Brain pericyte (primary cell): ENCODE measurements around the gene PIK3AP1.
"Not testable (repeated sequence)": the region's sequence is repeated elsewhere in the genome, so short reads cannot be mapped to it uniquely, and the experiment has no call there.

Experiments
- DNase-seq: peaks from one replicate; pipeline ENCODE4 v3.0.0-alpha.2; 2012; ENCODE audit warnings: low read depth, low spot score

Gene PIK3AP1

DNA sequence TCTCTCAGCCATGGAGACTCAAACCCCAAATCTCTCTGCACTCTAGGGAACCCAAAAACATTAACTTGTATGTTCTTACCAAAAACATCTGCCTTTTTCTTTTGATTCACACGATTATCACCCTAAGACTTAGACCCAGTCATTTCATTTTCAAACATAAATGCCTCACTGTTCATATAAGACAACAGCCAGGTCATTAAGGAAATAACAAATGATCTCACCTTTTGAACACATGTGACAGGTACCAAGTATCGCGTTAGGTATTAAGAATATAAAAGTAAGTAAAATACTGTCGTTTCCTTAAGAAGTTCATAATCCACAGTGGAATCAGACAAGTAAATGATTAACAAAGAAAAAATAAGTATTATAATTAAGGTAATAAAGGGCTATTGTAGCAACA is 142.3 kb downstream of the PIK3AP1 start:
- DNase-seq, result no peak

DNA sequence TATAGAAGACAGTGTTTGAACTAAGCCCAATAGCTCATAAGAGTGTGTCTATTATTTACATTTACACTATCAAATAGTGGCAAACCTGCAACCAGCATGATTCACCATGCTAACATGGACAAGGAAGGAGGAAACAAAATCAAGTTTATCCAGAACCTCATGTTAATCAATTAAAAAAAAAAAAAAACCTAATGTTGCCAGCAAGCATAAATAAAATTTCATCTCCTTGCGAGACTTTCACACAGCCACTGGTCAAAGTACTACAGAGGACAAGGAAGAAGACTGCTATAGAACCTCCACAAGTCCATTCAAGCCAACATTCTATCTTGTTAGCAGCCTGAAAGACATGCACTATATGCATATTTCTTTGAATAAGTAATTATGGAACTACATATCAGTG is 143.2 kb downstream of the PIK3AP1 start:
- no peak for DNase-seq

DNA sequence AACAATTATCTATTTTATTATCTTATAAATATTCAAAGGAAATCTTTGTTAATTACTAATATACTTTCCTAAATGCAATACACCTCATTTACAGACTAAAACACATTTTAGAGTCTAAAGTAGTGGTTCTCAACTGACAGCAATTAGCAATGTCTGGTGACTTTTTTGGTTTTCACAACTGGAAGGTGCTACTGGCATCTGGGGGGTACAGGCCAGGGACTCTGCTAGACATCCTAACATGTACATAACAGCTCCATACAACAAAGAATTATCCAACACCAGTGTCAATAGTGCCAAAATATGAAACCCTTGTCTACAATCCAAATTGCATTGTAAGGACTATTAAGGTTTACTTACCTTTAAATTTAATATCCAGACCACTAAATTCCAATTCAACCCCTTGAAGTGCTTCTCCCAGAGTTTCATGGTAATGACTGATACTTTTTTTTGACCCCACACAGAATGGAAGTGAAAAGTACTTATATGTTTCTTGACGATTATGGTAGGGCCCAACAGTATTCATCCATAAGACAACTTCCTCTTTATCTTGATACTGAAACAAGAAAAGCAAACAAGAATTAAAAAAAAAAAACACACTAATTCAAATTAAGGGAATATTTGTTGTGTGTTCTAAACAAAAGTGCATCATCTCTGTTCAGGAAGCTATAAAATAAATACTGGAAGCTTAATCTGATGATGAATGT is 143.9 kb downstream of the PIK3AP1 start:
- DNase-seq, result no peak

DNA sequence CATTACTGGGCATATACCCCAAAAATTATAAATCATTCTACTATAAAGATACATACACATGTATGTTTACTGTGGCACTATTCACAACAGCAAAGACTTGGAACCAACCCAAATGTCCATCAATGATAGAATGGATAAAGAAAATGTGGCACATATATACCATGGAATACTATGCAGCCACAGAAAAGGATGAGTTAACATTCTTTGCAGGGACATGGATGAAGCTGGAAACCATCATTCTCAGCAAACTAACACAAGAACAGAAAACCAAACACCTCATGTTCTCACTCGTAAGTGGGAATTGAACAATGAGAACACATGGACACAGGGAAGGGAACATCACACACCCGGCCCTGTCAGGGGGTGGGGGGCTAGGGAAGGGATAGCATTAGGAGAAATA is 145.8 kb downstream of the PIK3AP1 start:
- not testable (repeated sequence) for DNase-seq

- DNase-seq, result no peak
These were observed 147.3 kb downstream of the PIK3AP1 start for GRCh38 chr10:96573036-96573435.

- no peak for DNase-seq
These were observed 149.0 kb downstream of the PIK3AP1 start for GRCh38 chr10:96570983-96571964.

DNA sequence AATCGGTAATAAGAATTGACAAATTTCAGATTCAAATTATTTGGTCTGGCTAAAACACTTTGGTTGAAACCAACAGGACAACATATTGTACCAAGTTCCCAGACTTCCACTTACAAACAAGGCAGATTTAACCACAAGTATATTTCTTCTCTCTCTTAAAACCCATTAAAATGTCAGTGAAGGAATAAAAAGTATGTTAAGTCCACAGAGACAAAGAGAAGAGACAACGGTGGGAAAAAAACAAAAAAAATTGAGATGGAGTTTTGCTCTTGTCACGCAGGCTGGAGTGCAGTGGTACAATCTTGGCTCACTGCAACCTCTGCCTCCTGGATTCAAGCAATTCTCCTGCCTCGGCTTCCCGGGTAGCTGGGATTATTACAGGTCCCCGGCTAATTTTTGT is 149.8 kb downstream of the PIK3AP1 start:
- DNase-seq, result no peak

GRCh38 chr10:96568402-96568801 is 151.9 kb downstream of the PIK3AP1 start:
- no peak for DNase-seq

GRCh38 chr10:96565774-96566173 is 154.5 kb downstream of the PIK3AP1 start:
- DNase-seq, result no peak

DNA sequence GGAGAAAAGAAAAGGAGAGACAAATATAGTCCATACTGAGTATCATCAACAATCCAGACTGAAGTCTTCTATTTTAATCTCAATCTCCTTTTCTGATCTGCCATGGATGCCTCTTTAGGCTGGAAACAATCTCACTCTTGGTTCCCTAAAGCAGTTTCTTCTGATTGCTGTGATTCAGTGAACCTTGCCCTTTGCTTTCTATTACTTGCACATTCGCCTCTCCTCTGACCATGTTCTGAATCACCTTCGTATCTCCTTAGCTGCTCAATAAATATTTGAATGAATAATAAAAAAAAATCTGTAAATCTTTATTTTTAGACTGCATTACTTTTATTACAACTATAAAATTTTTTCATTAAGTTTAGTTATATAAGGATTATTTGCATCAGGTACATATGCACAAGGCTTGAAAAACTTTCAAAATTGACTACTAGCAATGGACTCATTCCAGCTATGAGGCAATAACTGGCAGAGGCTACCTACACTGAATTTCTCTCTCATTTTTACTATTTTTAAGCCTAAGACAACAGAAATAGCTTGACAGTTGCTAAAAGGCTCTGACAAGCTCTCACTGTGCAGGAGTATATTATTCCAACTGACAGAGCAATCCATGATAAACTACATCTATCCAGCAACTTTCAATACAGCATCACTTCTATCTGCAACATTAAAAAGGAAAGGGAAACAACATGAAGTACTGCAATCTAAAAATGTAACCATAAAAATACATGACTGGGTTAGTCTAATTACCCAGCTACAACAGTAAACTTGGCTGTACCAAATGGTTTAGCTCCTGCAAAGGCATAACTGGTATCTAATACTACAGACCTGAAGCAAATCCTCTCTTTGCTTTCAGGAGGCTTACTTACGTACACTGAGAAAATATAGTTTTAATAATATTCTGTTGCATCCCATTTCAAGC is 159.1 kb downstream of the PIK3AP1 start:
- no peak for DNase-seq

GRCh38 chr10:96560489-96560888 is 159.8 kb downstream of the PIK3AP1 start:
- no peak for DNase-seq

DNA sequence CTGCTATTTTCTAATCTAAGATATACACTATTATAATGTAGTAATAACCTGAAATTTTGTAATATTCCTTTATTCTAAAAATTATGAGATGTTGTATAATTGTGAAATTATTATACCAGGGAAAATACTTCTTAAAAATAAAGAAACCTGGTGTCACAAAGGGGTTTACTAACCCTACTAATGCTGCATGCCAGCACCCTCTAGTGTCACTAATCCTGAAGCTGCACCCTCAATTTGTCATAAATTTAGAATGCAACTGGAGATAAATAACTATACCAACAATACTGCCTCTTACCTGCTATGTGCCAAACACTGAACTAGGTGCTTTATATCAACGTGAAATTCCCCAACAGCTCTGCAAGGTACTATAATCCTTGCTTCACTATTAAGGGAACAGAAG is 164.3 kb downstream of the PIK3AP1 start:
- no peak for DNase-seq

GRCh38 chr10:96555330-96555729 is 165.0 kb downstream of the PIK3AP1 start:
- no peak for DNase-seq

GRCh38 chr10:96548589-96548988 is 171.7 kb downstream of the PIK3AP1 start:
- DNase-seq, result no peak

DNA sequence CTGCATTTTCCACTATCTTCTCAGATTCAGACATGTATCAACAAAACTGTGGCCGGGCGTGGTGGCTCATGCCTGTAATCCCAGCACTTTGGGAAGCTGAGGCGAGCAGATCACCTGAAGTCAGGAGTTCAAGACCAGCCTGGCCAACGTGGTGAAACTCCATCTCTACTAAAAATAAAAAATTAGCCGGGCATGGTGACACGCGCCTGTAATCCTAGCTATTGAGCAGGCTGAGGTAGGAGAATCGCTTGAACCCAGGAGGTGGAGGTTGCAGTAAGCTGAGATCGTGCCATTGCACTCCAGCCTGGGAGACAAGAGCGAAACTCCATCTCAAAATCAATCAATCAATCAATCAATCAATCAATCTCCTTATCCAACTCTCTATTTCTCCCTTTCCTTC is 174.8 kb downstream of the PIK3AP1 start:
- DNase-seq, result not testable (repeated sequence)
